K562 (cell line): ENCODE results near the gene CLP1. TPM values are rescaled to one million over a fixed set of nuclear protein-coding genes. Genes with fewer than 3 reads are reported as not detected.

Experiments
- ATAC-seq: fragments of 200-7000 bp; cut with Tn5 transposase; 3 replicates; pipeline ENCODE4 v1.9.1; 2020; ENCODE audit warnings: moderate library complexity
- BruUV-seq: library from RNA; stranded (reverse); fragments of 400-500 nt; replicated peaks from 2 replicates; lab custom pipeline; 2021; lab: Mats Ljungman, UMichigan
- CTCF ChIA-PET: fragments of 300-600 bp; formaldehyde crosslinking; extraction: SDS; loops from one replicate; lab custom pipeline; 2021; ENCODE audit warnings: low intra/inter-chr PET ratio; lab: Yijun Ruan, JAX
- POLR2A ChIA-PET: fragments of 300-600, 350-650 bp; sonication (Branson Sonifier 250); formaldehyde crosslinking; extraction: SDS; loops from one replicate; lab custom pipeline; 2021; ENCODE audit warnings: antibody characterized with exemption, inconsistent platforms; lab: Yijun Ruan, JAX
- DNase-seq, 4 experiments: peaks; one replicate each; pipeline versions ENCODE4 v3.0.0 to v3.0.0-alpha.2; 2011 to 2018; ENCODE audit warnings: low spot score in 3 of 4, mixed read lengths in 3 of 4; ENCODE audit errors: extremely low read depth in 1 of 4
- FAIRE-seq: peaks from 2 replicates; lab custom pipeline; 2011; peaks lifted over from hg19 to GRCh38; lab: Jason Lieb, UNC
- H2AFZ ChIP-seq: 2 replicates; pipeline ENCODE4 v1.6.0; 2011; ENCODE audit warnings: low read depth, low read length, control low read depth, inconsistent platforms
- H3K27ac ChIP-seq: fragments of 200-600 bp; 3 replicates; pipeline ENCODE4 v1.8.0; 2011; ENCODE audit warnings: low read depth, mild to moderate bottlenecking, control low read depth, inconsistent platforms, low read length, moderate library complexity, mixed read lengths; ENCODE audit errors: extremely low read depth
- H3K27me3 ChIP-seq, 2 experiments: fragments of 300-600 bp in 1 of 2; 2 replicates in 1 of 2; 3 replicates in 1 of 2; pipeline versions ENCODE4 v1.6.0 to v1.8.0; 2011; ENCODE audit warnings: inconsistent platforms in 2 of 2, low read length in 2 of 2, mild to moderate bottlenecking in 1 of 2, mixed read lengths in 1 of 2, moderate library complexity in 1 of 2; ENCODE audit not compliant: control insufficient read depth in 2 of 2, insufficient read depth in 2 of 2
- H3K36me3 ChIP-seq: fragments of 300-600 bp; 3 replicates; pipeline ENCODE4 v1.8.0; 2011; ENCODE audit warnings: mild to moderate bottlenecking, low read length, inconsistent platforms; ENCODE audit not compliant: control insufficient read depth, insufficient read depth
- H3K4me1 ChIP-seq, 2 experiments: fragments of 200-600 bp in 1 of 2; replicated peaks in 1 of 2; 2 replicates in 1 of 2; 3 replicates in 1 of 2; pipeline versions ENCODE4 v1.5.1 to v1.8.0; 2011; ENCODE audit warnings: inconsistent platforms in 2 of 2, low read length in 2 of 2, mild to moderate bottlenecking in 1 of 2, mixed read lengths in 1 of 2, moderate library complexity in 1 of 2; ENCODE audit not compliant: control insufficient read depth in 2 of 2, insufficient read depth in 2 of 2
- H3K4me2 ChIP-seq: 2 replicates; pipeline ENCODE4 v1.6.1; 2011; ENCODE audit warnings: low read length, control low read depth, inconsistent platforms, mixed read lengths; ENCODE audit not compliant: insufficient read depth
- H3K4me3 ChIP-seq: fragments of 200-600 bp; sonication (generic), shearing (Covaris generic); 2 replicates; pipeline ENCODE4 v1.5.1; 2016; ENCODE audit warnings: control low read depth, inconsistent platforms
- H3K79me2 ChIP-seq: fragments of 200-600 bp; 3 replicates; pipeline ENCODE4 v1.8.0; 2011; ENCODE audit warnings: low read length, inconsistent platforms; ENCODE audit not compliant: control insufficient read depth, insufficient read depth
- H3K9ac ChIP-seq, 2 experiments: 2 replicates each; pipeline versions ENCODE4 v1.6.0 to v1.6.1; 2011; ENCODE audit warnings: low read depth in 2 of 2, low read length in 2 of 2, control low read depth in 1 of 2, inconsistent platforms in 1 of 2, mild to moderate bottlenecking in 1 of 2, mixed read lengths in 1 of 2; ENCODE audit not compliant: insufficient read depth in 1 of 2
- H3K9me1 ChIP-seq: one replicate; pipeline ENCODE4 v1.6.0; 2011; ENCODE audit warnings: inconsistent platforms, mild to moderate bottlenecking, low read length, moderate library complexity; ENCODE audit not compliant: control insufficient read depth, insufficient read depth
- H3K9me3 ChIP-seq: replicated peaks from 2 replicates; pipeline ENCODE4 v1.5.1; 2011; ENCODE audit warnings: low read depth, low read length, inconsistent platforms; ENCODE audit not compliant: control insufficient read depth, insufficient read depth
- H4K20me1 ChIP-seq: replicated peaks from 2 replicates; pipeline ENCODE4 v1.6.1; 2011; ENCODE audit warnings: low read length, inconsistent platforms, mixed read lengths; ENCODE audit not compliant: control insufficient read depth, insufficient read depth
- ARNT ChIP-seq, 2 experiments: fragments of 450-650 bp; IDR thresholded peaks; 2 replicates each; pipeline ENCODE4 v1.6.1; 2016; ENCODE audit warnings: mild to moderate bottlenecking in 1 of 2
- ATF7 ChIP-seq: fragments of 450-650 bp; IDR thresholded peaks from 2 replicates; pipeline ENCODE4 v1.7.1; 2014; ENCODE audit warnings: mild to moderate bottlenecking, moderate library complexity
- E4F1 ChIP-seq: fragments of 250-450 bp; sonication (Bioruptor Pico); IDR thresholded peaks from 2 replicates; pipeline ENCODE4 v1.5.0; 2021; ENCODE audit warnings: mild to moderate bottlenecking, borderline replicate concordance
- ELF2 ChIP-seq: fragments of 250-450 bp; sonication (Bioruptor Pico); IDR thresholded peaks from 2 replicates; pipeline ENCODE4 v1.5.0; 2021; ENCODE audit warnings: mild to moderate bottlenecking
- SIN3B ChIP-seq: fragments of 450-650 bp; IDR thresholded peaks from 2 replicates; pipeline ENCODE4 v1.6.1; 2017; ENCODE audit warnings: low read depth, mild to moderate bottlenecking, moderate library complexity
- SREBF2 ChIP-seq: sonication (generic); formaldehyde crosslinking; IDR thresholded peaks from 2 replicates; pipeline ENCODE4 v1.4.0; 2020; ENCODE audit warnings: mild to moderate bottlenecking, missing genetic modification reagents
- TAF15 ChIP-seq: fragments of 200-400 bp; formaldehyde crosslinking; IDR thresholded peaks from 2 replicates; pipeline ENCODE4 v1.6.1; 2017; ENCODE audit warnings: mild to moderate bottlenecking, low read depth, low read length, moderate library complexity
- TCF7L2 ChIP-seq: fragments of 150-350 bp; IDR thresholded peaks from 2 replicates; pipeline ENCODE4 v1.6.1; 2016; ENCODE audit warnings: low read depth, mild to moderate bottlenecking, low read length, moderate library complexity
- TRIM25 ChIP-seq: fragments of 450-650 bp; IDR thresholded peaks from 2 replicates; pipeline ENCODE4 v1.7.0; 2016; ENCODE audit warnings: borderline replicate concordance
- USF1 ChIP-seq: sonication (generic); formaldehyde crosslinking; IDR thresholded peaks from 2 replicates; pipeline ENCODE4 v1.9.0; 2022; ENCODE audit warnings: mild to moderate bottlenecking, missing genetic modification reagents
- ZNF584 ChIP-seq: fragments of 200-800 bp; sonication (Bioruptor generic); IDR thresholded peaks from 2 replicates; pipeline ENCODE4 v1.6.1; 2016; ENCODE audit warnings: low read depth, mild to moderate bottlenecking, missing genetic modification characterization, missing compliant biosample characterization
- WGBS: fragments of 100-300 bp; shearing (Covaris generic); methylation state at CpG from one replicate; pipeline ENCODE4 v1.1.6; 2016; ENCODE audit warnings: low coverage, mixed read lengths; ENCODE audit not compliant: insufficient coverage; ENCODE audit errors: missing lambda C conversion rate; 5-methylcytosine and 5-hydroxymethylcytosine counted together
- in situ Hi-C: fragments of 300-500 bp; cut with MboI; formaldehyde crosslinking; loops from 4 replicates; pipeline ENCODE4 v1.15.0; 2018; ENCODE audit warnings: inconsistent platforms, mixed read lengths
- intact Hi-C: fragments of 100-400 bp; cut with micrococcal nuclease; formaldehyde crosslinking; loops from 2 replicates; pipeline ENCODE4 v1.14.2; 2022
- polyA plus RNA-seq, 8 experiments: library from polyadenylated mRNA; depleted of rRNA in 4 of 8; stranded (reverse) in 5 of 8; unstranded in 3 of 8; fragments of >200 nt; fragmentation: Nextera tagmentation in 2 of 8; fragmentation: Illumina TruSeq in 1 of 8; extraction: Ambion mirVana in 2 of 8; extraction: Trizol in 1 of 8; gene quantifications; 2 replicates each; pipeline versions ENCODE4 v1.2.1 to v1.2.3, GENCODE V29; 2011 to 2014; ENCODE audit warnings: inconsistent platforms in 1 of 8, missing spikeins in 1 of 8
- total RNA-seq, 7 experiments: library from RNA; depleted of rRNA in 6 of 7; stranded (reverse); fragments of >200 nt in 6 of 7; fragmentation: Illumina TruSeq in 2 of 7; extraction: Trizol in 2 of 7; gene quantifications; 2 replicates each; pipeline versions ENCODE4 v1.2.1 to v1.2.3, GENCODE V29; 2011 to 2021; ENCODE audit warnings: low replicate concordance in 1 of 7
- TF ChIP-seq, protein P1 (sequence below): sonication (generic); formaldehyde crosslinking; IDR thresholded peaks from 2 replicates; pipeline ENCODE4 v1.8.0; 2022; ENCODE audit warnings: missing genetic modification reagents, mild to moderate bottlenecking, borderline replicate concordance

Gene CLP1
- total and polyA plus RNA-seq, 9 of the 15 experiments (the other 6 are each of a cell fraction or from before 2014, with no cell fraction given) = 19.1 to 46.2 (median 27.8) TPM

DNA sequence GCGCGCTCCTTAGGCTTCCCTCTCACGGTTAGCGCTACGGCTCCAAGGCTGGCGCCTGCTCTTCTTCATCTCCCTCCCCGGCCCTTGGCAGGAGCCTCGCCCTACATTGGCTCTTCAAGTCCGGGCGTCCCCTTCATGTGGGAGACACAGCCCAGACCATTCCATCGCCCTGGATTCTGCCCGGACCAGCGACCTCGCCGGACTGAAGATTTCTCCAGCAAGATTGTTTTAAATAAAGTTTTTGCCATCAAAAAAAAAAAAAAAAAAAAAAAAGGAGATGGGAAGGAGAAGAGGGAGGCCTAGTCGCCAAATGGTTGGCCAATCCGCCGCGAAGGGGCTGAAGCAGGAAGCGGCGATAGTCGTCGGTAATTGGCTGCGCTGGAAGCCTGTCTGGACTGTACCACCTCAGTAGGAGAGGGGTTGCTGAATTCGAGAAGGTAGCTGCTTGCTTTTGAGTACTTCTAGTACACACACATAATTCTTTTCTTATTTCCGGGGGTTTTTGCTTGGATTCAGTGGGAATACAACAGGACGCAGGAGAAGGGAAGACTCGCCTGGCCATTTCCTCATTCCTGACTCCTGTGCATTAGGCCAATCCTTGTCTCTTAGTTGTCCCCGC, 9.7 kb downstream of the CLP1 start:
- CTCF ChIA-PET = interaction anchor here (1.0 kb wide), 1 partner anchor 134 kb away, joined by 7 read pairs; no protein-coding TSS in a partner anchor
- H4K20me1 ChIP-seq = no peaks in the 10 kb centered on the region
- in situ Hi-C loops = loop anchor here (10.0 to 25.0 kb wide), 2 partner anchors 138 to 845 kb away; partner anchors contain the start of gene OR5B21
- under 1% methylated on average over 18 of the region's 29 CpGs for WGBS
- H3K9me1 ChIP-seq = no peaks in the 10 kb centered on the region
- peak overlapping the region; percentile 99 for H3K27ac ChIP-seq
- no peaks in the 10 kb centered on the region for H3K9me3 ChIP-seq
- POLR2A ChIA-PET = interaction anchor here (0.5 to 1.6 kb wide), 5 partner anchors 9 to 114 kb away, joined by 3 to 6 read pairs (median 3); partner anchors contain the start of genes CLP1, MED19 and UBE2L6
- no peaks in the 10 kb centered on the region for H3K27me3 ChIP-seq
- peaks cover 8 to 9% of the 10 kb centered on the region in 2 experiments; a peak in 4 of 5 replicates for H3K4me1 ChIP-seq
- H3K4me2 ChIP-seq = peak overlapping the region; percentile 96
- H3K9ac ChIP-seq = peak overlapping the region; percentile 99 to 100
- peak overlapping the region; percentile 98 for H3K4me3 ChIP-seq
- intact Hi-C loops = loop anchor here (1.0 to 10.0 kb wide), 6 partner anchors 45 to 911 kb away; partner anchors contain the start of genes MED19, SELENOH and TMX2
- BruUV-seq = no TSS peak
- no peak for FAIRE-seq
- ATAC-seq = peak; percentile 80
- H2AFZ ChIP-seq = peak overlapping the region; percentile 99
- H3K36me3 ChIP-seq = peaks cover 23% of the 10 kb centered on the region
- peaks cover 43% of the 10 kb centered on the region for H3K79me2 ChIP-seq
- DNase-seq = peak; percentile 85 to 97 (median 92)
- TF ChIP-seq TCF7L2 (peak; percentile 94), ATF7 (peak; percentile 100), TAF15 (no peak), ZNF584 (CRISPR knock-in tag) (0 out of 2 replicates have a peak, but pooled peaks have one; percentile 12), TRIM25 (no peak), SIN3B (no peak), USF1 (CRISPR knock-in tag) (no peak), E4F1 (CRISPR knock-in tag) (no peak), ARNT (IDR thresholded peaks at IDR 0.05) (peak; percentile 83 to 84), ELF2 (CRISPR knock-in tag) (peak; percentile 86), SREBF2 (CRISPR knock-in tag) (0 out of 2 replicates have a peak, but pooled peaks have one; percentile 86)
- TF ChIP-seq, protein P1, sequence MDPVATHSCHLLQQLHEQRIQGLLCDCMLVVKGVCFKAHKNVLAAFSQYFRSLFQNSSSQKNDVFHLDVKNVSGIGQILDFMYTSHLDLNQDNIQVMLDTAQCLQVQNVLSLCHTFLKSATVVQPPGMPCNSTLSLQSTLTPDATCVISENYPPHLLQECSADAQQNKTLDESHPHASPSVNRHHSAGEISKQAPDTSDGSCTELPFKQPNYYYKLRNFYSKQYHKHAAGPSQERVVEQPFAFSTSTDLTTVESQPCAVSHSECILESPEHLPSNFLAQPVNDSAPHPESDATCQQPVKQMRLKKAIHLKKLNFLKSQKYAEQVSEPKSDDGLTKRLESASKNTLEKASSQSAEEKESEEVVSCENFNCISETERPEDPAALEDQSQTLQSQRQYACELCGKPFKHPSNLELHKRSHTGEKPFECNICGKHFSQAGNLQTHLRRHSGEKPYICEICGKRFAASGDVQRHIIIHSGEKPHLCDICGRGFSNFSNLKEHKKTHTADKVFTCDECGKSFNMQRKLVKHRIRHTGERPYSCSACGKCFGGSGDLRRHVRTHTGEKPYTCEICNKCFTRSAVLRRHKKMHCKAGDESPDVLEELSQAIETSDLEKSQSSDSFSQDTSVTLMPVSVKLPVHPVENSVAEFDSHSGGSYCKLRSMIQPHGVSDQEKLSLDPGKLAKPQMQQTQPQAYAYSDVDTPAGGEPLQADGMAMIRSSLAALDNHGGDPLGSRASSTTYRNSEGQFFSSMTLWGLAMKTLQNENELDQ (CRISPR knock-in tag) = no peak
